HCT116 (cell line): ENCODE results near the gene SLC44A5.

Experiments used
- CEBPB ChIP-seq: IDR thresholded peaks from 2 replicates; pipeline ENCODE4 v1.6.1; 2012; ENCODE audit warnings: low read depth
- CTCF ChIP-seq, 3 experiments: fragments of 200-600 bp in 1 of 3; sonication (generic) in 1 of 3; IDR thresholded peaks in 2 of 3; conservative IDR thresholded peaks in 1 of 3; 2 replicates each; pipeline ENCODE4 v1.5.1; 2012 to 2017; ENCODE audit warnings: low read depth in 2 of 3, low read length in 2 of 3, antibody characterized with exemption in 1 of 3, borderline replicate concordance in 1 of 3, control low read depth in 1 of 3, mild to moderate bottlenecking in 1 of 3, mixed read lengths in 1 of 3, mixed run types in 1 of 3, moderate library complexity in 1 of 3; ENCODE audit not compliant: insufficient read depth in 1 of 3
- EGR1 ChIP-seq: IDR thresholded peaks from 2 replicates; pipeline ENCODE4 v1.6.1; 2012; ENCODE audit warnings: low read depth
- POLR2A ChIP-seq: IDR thresholded peaks from 2 replicates; pipeline ENCODE4 v1.7.0; 2011; ENCODE audit warnings: borderline replicate concordance; ENCODE audit not compliant: insufficient read depth, insufficient read length; ENCODE audit errors: extremely low read depth
- POLR2AphosphoS5 ChIP-seq: IDR thresholded peaks from 2 replicates; pipeline ENCODE4 v1.6.1; 2011; ENCODE audit warnings: mild to moderate bottlenecking, low read depth, low read length, moderate library complexity
- TCF7L2 ChIP-seq: IDR thresholded peaks from 2 replicates; pipeline ENCODE4 v1.7.0; 2011; ENCODE audit warnings: borderline replicate concordance, inconsistent platforms; ENCODE audit not compliant: insufficient read depth, insufficient read length; ENCODE audit errors: extremely low read depth
- YY1 ChIP-seq: IDR thresholded peaks from 2 replicates; pipeline ENCODE4 v1.6.1; 2011; ENCODE audit warnings: low read length, low read depth, moderate library complexity, mild to moderate bottlenecking; ENCODE audit not compliant: insufficient replicate concordance; ENCODE audit errors: extremely low read depth
- ZFX ChIP-seq: fragments of 450-650 bp; IDR thresholded peaks from 2 replicates; pipeline ENCODE4 v1.6.1; 2017

DNA sequence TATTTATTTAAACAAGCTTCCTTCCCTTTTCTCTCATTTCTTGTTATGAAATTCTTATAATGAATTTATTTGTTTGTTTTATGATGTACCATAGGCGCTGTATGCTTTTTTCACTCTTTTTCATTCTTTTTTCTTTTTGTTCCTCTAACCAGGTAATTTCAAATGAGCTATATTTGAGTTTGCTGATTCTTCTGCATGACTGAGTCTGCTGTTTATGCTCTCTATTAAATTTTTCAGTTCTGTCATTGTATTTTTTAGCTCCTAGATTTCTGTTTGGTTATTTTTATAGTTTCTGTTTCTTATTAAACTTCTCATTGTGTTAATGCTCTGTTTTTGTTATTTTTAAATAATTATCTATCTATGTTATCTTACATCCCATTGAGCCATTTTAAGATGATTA, 244.3 kb downstream of the SLC44A5 start:
- TF ChIP-seq CTCF (IDR thresholded peaks at IDR 0.05 in 2 of 3, conservative IDR thresholded peaks at IDR 0.05 in 1 of 3; ENCODE audit: borderline replicate concordance in 1 of 3, insufficient read depth in 1 of 3, low read depth in 2 of 3, low read length in 2 of 3) (no peak), YY1 (no peak), TCF7L2 (no peak), ZFX (no peak), POLR2A (no peak), POLR2AphosphoS5 (no peak), EGR1 (no peak), CEBPB (no peak)
